ENCODE data around the gene KIF26A.

KIF26A gene

DNA sequence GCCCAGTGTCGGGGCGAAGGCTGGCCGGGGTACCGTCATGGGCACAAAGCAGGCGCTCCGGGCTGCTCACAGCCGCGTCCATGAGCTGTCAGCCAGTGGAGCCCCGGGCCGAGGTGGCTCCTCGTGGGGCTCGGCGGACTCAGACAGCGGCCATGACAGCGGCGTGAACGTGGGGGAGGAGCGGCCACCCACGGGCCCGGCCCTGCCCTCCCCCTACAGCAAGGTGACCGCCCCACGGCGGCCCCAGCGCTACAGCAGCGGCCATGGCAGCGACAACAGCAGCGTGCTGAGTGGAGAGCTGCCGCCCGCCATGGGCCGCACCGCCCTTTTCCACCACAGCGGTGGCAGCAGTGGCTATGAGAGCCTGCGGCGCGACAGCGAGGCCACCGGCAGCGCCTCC, 39.0 kb downstream of the KIF26A start:
- TF ChIP-seq, protein P1, sequence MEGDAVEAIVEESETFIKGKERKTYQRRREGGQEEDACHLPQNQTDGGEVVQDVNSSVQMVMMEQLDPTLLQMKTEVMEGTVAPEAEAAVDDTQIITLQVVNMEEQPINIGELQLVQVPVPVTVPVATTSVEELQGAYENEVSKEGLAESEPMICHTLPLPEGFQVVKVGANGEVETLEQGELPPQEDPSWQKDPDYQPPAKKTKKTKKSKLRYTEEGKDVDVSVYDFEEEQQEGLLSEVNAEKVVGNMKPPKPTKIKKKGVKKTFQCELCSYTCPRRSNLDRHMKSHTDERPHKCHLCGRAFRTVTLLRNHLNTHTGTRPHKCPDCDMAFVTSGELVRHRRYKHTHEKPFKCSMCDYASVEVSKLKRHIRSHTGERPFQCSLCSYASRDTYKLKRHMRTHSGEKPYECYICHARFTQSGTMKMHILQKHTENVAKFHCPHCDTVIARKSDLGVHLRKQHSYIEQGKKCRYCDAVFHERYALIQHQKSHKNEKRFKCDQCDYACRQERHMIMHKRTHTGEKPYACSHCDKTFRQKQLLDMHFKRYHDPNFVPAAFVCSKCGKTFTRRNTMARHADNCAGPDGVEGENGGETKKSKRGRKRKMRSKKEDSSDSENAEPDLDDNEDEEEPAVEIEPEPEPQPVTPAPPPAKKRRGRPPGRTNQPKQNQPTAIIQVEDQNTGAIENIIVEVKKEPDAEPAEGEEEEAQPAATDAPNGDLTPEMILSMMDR (IDR thresholded peaks at IDR 0.05), result no peak
- Histone ChIP-seq H3K27ac (no peak overlapping the region), H3K4me3 (no peak overlapping the region)
- DNase-seq (ENCODE audit: low spot score), result no peak

DNA sequence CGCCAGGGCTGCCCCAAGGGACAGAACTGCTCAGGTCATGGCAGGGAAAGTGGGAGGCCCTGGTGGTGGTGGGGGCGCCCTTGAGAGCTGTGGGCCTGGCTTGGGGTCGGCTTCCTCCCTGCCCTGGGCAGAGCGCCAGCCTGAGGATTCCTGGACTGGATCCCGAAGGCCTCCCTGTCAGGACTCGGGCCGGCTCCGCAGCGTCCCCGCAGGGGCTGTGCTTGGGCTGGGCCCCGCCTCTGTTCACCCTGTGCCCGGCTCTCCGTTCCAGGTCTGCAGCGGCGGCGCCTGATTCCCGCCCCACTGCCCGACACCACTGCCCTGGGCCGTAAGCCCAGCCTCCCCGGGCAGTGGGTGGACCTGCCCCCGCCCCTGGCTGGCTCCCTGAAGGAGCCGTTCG, 39.9 kb downstream of the KIF26A start:
- TF ChIP-seq, protein P1 (IDR thresholded peaks at IDR 0.05), result no peak
- H3K27ac ChIP-seq, result no peak overlapping the region
- no peak overlapping the region for H3K4me3 ChIP-seq
- no peak for DNase-seq (ENCODE audit: low spot score)

DNA sequence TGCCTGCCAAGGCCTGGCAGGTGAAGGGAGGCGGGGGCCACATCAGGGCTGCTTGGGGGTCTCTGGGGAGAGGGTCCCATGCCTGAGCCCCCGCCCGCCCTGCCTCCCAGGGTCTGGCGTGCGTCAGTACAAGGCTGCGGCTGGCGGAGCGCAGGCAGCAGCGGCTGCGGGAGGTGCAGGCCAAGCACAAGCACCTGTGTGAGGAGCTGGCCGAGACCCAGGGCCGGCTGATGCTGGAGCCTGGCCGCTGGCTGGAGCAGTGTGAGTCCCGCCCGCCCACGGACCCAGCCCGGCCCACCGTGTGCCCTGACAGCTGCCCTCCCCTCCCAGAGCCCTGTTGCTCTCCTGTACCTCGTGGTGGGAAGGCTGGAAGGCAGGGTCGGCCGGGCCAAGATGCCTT, 40.7 kb downstream of the KIF26A start:
- no peak overlapping the region for H3K4me3 ChIP-seq
- TF ChIP-seq, protein P1 (IDR thresholded peaks at IDR 0.05), result no peak

DNA sequence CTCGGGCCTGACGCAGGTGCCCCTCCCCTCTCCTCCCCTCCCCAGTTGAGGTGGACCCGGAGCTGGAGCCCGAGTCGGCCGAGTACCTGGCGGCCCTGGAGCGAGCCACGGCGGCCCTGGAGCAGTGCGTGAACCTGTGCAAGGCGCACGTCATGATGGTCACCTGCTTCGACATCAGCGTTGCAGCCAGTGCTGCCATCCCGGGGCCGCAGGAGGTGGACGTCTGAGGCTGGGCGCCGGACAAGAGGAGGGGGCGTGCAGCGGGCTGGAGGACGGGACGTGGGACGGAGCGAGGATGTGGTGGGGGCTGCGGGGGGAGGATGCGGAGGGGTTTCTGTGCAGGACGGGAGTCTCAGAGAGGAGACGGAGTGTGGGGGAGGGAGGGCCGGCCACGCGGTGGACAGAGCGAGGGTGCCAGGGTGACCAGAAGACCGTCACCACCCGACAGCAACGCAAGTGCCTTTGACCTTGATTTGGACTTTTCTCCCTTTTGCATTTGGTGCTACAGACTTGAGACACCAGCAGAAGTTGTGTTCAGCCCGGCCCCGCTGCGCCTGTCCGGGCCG, 41.3 kb downstream of the KIF26A start:
- TF ChIP-seq, protein P1 (IDR thresholded peaks at IDR 0.05), result no peak
- H3K27ac ChIP-seq, result no peak overlapping the region
- no peak for DNase-seq (ENCODE audit: low spot score)
- H3K4me3 ChIP-seq, result no peak overlapping the region

More for the DNA sequence above, 40.7 kb downstream of the KIF26A start:
- H3K27ac ChIP-seq, result no peak overlapping the region
- no peak for DNase-seq (ENCODE audit: low spot score)

DNA sequence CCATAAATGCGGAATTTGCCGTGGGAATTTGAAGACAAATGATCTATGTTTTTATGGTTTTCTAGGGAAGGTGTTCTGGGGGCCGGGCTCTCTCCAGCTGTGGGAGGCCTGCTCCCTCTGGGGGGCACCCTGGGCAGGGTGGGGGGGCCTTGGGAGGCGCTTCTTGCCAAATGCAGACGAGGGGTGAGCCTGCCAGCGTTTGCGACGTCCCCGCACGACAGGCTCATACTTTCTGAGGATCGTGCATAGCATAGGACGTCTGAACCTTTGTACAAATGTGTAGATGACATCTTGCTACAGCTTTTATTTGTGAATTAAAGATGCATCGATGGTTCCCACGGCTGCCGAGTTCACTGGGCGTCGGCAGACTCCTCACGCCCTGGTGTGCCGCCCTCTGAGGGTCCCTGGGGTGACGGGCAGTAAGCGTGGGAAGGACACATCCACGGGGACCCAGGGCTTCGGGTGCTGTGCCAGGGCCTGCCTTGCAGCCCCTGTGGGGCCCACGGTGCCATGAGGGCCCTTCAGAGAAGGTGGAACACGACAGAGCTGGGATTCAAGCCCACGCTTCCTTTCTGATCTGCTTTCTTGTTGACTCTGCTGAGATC, 42.3 kb downstream of the KIF26A start:
- TF ChIP-seq, protein P1 (IDR thresholded peaks at IDR 0.05), result no peak
- no peak for DNase-seq (ENCODE audit: low spot score)
- Histone ChIP-seq H3K27ac (no peak overlapping the region), H3K4me3 (no peak overlapping the region)

DNA sequence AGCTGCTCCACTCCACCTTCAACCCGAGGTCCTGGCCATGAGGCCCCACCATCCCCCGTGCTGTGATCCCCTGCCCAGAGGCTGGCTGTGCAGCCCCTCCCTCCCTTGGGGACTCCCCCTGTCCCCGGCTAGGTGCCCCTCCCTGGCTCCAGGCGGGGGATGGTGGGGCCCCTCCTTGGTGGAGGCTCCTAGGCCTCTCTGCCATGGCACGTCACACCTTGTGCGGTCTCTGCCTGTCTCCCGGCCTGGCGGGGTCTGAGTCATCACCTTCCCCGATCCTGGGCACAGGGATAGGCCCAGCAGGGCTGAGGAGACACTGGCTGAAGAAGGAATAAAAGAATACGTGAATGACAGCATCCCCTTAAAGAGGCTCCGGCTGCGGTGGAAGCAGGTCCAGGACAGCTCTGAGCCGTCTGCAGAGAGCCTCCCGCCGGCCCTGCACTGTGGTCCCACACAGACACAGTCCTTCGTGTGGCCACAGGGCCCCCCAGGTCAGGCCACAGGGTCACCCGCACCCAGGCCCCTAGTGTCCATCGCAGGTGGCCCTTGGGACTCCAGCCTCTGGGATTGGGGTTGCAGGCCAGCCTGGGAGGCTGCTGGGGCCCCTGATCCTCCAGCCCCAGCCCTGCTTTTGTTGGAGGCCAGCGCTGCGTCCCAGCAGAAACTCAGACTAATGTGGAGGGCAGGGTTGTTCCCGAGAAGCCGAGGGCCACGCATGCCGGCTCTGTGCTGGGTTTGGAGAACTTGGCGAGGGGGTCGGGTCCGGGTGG, 43.6 kb downstream of the KIF26A start:
- Histone ChIP-seq H3K4me3 (no peak overlapping the region), H3K27ac (no peak overlapping the region)
- no peak for DNase-seq (ENCODE audit: low spot score)
- TF ChIP-seq, protein P1 (IDR thresholded peaks at IDR 0.05), result no peak
